ENCODE measurements around the gene CERS6. TPM values are rescaled to one million over a fixed set of nuclear protein-coding genes. Genes with fewer than 3 reads are reported as not detected.

CERS6 gene
- polyA plus RNA-seq, 1 donor (not counting 4 experiments of a cell fraction or from before 2014, with no cell fraction given): 19.5 TPM

DNA sequence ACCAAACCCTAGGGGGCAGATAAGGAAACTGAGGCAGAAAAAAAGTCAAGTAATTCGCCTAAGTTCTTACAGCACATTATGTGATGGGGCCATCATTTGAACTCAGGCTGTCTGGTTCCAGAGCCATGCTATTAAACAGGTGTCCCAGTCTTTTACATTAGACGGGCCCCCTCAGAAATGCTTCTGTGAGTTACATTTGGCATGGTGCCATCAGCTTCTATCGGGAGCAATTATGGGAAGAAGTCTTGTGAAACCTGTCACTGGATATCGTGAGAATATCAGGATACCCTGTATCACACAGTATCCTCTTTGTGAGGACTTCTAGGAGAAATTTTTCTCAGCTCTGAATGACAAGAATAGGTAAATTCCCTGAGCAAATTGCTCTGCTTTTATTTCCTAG, 202.6 kb downstream of the CERS6 start:
- Histone ChIP-seq H3K27ac (ENCODE audit: control insufficient read depth, insufficient read depth, low read length) (no peak overlapping the region), H2AFZ (ENCODE audit: control insufficient read depth, low read length) (no peak overlapping the region), H3K4me2 (ENCODE audit: control insufficient read depth, extremely low read depth, insufficient read depth, low read depth, low read length) (no peak overlapping the region), H3K4me1 (ENCODE audit: control insufficient read depth, extremely low read depth, insufficient read depth, low read length) (no peaks in the 10 kb centered on the region), H3K4me3 (ENCODE audit: control insufficient read depth in 2 of 3, extremely low read depth in 1 of 3, insufficient read depth in 2 of 3, low read depth in 1 of 3, low read length in 3 of 3) (no peak overlapping the region), H3K79me2 (ENCODE audit: control insufficient read depth, insufficient read depth, low read length) (peaks cover 3% of the 10 kb centered on the region), H3K9ac (ENCODE audit: control insufficient read depth, extremely low read depth, insufficient read depth, low read length) (no peak overlapping the region), H4K20me1 (ENCODE audit: control insufficient read depth, extremely low read depth, insufficient read depth, low read length) (no peaks in the 10 kb centered on the region), H3K9me3 (ENCODE audit: control insufficient read depth, low read depth, low read length) (no peaks in the 10 kb centered on the region), H3K27me3 (ENCODE audit: control insufficient read depth, extremely low read depth, insufficient read depth, low read length) (no peaks in the 10 kb centered on the region), H3K36me3 (ENCODE audit: control insufficient read depth in 2 of 2, extremely low read depth in 1 of 2, insufficient read depth in 2 of 2, low read length in 2 of 2) (no peaks in the 10 kb centered on the region), H3K9me1 (ENCODE audit: control insufficient read depth, extremely low read depth, insufficient read depth, low read length) (no peaks in the 10 kb centered on the region)
- dilution Hi-C loops (cut with MboI; ENCODE audit: extremely low pct_ligation_motif_present, low sequenced_read_pairs): no loop called here
- TF ChIP-seq, protein P1, sequence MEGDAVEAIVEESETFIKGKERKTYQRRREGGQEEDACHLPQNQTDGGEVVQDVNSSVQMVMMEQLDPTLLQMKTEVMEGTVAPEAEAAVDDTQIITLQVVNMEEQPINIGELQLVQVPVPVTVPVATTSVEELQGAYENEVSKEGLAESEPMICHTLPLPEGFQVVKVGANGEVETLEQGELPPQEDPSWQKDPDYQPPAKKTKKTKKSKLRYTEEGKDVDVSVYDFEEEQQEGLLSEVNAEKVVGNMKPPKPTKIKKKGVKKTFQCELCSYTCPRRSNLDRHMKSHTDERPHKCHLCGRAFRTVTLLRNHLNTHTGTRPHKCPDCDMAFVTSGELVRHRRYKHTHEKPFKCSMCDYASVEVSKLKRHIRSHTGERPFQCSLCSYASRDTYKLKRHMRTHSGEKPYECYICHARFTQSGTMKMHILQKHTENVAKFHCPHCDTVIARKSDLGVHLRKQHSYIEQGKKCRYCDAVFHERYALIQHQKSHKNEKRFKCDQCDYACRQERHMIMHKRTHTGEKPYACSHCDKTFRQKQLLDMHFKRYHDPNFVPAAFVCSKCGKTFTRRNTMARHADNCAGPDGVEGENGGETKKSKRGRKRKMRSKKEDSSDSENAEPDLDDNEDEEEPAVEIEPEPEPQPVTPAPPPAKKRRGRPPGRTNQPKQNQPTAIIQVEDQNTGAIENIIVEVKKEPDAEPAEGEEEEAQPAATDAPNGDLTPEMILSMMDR (optimal IDR thresholded peaks at IDR 0.05 in 1 of 3, IDR thresholded peaks at IDR 0.05 in 1 of 3, conservative IDR thresholded peaks at IDR 0.05 in 1 of 3; ENCODE audit: extremely low read depth in 1 of 3, insufficient read depth in 2 of 3, low read length in 3 of 3): no peak
- TF ChIP-seq EZH2 (IDR thresholded peaks at IDR 0.05; ENCODE audit: low read length): no peak
- DNase-seq (ENCODE audit: low read depth, low spot score) (no peak), FAIRE-seq (no peak)

DNA sequence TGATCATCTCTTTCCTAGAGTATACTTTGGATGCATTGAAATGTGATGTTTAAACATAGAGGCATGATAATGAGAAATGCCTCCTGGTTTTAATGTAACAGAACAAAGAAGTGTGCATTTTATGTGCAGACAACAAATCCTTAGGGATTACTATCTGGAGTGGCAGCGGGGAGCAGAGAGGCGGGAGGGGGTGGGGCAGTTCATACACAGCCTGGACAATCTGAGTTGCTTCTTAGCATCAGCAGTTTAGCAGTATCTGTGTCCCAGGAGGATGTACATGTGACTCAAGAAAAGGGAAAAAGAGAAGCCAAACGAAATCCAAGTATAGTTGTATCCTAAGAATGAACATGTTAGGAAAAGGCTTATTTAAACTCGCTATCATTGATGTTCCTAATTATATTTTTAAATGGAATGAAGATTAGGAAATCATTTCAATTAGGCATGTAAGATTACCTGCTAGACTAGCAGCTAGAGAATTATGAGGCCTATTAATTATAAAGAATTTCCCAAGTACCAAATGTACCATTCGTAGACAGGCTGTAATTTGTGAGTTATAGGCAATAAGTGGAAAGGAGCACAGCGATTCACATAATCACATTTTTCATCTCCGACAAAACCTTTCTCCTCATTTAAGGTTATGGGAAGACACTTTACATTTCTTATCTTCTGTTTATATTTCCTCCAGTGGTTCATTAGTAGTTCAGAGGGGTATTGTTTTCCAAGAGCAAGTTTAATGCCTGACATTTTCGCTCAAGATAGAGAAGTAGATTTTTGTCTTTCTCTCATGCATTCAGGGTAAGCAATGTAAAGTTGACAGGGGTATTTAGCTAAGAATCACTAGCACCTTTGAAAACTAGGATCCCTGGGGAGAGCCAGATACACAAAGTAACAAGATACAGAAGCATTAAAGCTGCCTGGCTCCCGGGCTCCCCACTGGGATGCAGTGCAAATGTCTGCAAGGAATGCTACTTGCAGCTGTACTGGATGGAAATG, 205.1 kb downstream of the CERS6 start:
- no peaks in the 10 kb centered on the region for H3K36me3 ChIP-seq (ENCODE audit: control insufficient read depth in 2 of 2, extremely low read depth in 1 of 2, insufficient read depth in 2 of 2, low read length in 2 of 2)
- no peaks in the 10 kb centered on the region for H3K9me3 ChIP-seq (ENCODE audit: control insufficient read depth, low read depth, low read length)
- H3K27ac ChIP-seq (ENCODE audit: control insufficient read depth, insufficient read depth, low read length): no peak overlapping the region
- FAIRE-seq (no peak), DNase-seq (ENCODE audit: low read depth, low spot score) (no peak)
- H4K20me1 ChIP-seq (ENCODE audit: control insufficient read depth, extremely low read depth, insufficient read depth, low read length): no peaks in the 10 kb centered on the region
- no peak overlapping the region for H3K4me3 ChIP-seq (ENCODE audit: control insufficient read depth in 2 of 3, extremely low read depth in 1 of 3, insufficient read depth in 2 of 3, low read depth in 1 of 3, low read length in 3 of 3)
- no peak overlapping the region for H3K9ac ChIP-seq (ENCODE audit: control insufficient read depth, extremely low read depth, insufficient read depth, low read length)
- no peak overlapping the region for H3K4me2 ChIP-seq (ENCODE audit: control insufficient read depth, extremely low read depth, insufficient read depth, low read depth, low read length)
- no peaks in the 10 kb centered on the region for H3K27me3 ChIP-seq (ENCODE audit: control insufficient read depth, extremely low read depth, insufficient read depth, low read length)
- H3K4me1 ChIP-seq (ENCODE audit: control insufficient read depth, extremely low read depth, insufficient read depth, low read length): peaks cover 3% of the 10 kb centered on the region
- H2AFZ ChIP-seq (ENCODE audit: control insufficient read depth, low read length): no peak overlapping the region
- TF ChIP-seq EZH2 (IDR thresholded peaks at IDR 0.05; ENCODE audit: low read length): no peak
- TF ChIP-seq, protein P1 (optimal IDR thresholded peaks at IDR 0.05 in 1 of 3, IDR thresholded peaks at IDR 0.05 in 1 of 3, conservative IDR thresholded peaks at IDR 0.05 in 1 of 3; ENCODE audit: extremely low read depth in 1 of 3, insufficient read depth in 2 of 3, low read length in 3 of 3): no peak
- H3K9me1 ChIP-seq (ENCODE audit: control insufficient read depth, extremely low read depth, insufficient read depth, low read length): no peaks in the 10 kb centered on the region
- peaks cover 3% of the 10 kb centered on the region for H3K79me2 ChIP-seq (ENCODE audit: control insufficient read depth, insufficient read depth, low read length)
- dilution Hi-C loops (cut with MboI; ENCODE audit: extremely low pct_ligation_motif_present, low sequenced_read_pairs): no loop called here
